Naive thymus-derived CD8-positive, alpha-beta T cell (primary cell): ENCODE measurements around the gene LEP. TPM values are rescaled to one million over a fixed set of nuclear protein-coding genes. Genes with fewer than 3 reads are reported as not detected.

ENCODE experiments used
- ATAC-seq, 2 donors: fragments of 150-1000 bp; cut with Tn5 transposase in 1 of 2; sonication (Bioruptor Pico), chemical (Tn5 transposase) in 1 of 2; 1 replicate in 1 of 2; 2 replicates in 1 of 2; pipeline ENCODE4 v1.10.0; 2021; ENCODE audit warnings: mild to moderate bottlenecking in 2 of 2, moderate library complexity in 2 of 2
- POLR2A ChIA-PET: fragments of 350-600 bp; sonication (Branson Sonifier 250); formaldehyde crosslinking; loops from one replicate; lab custom pipeline; 2021; ENCODE audit warnings: antibody characterized with exemption; lab: Charles Lee
- DNase-seq, 10 donors: peaks; one replicate each; pipeline versions ENCODE4 v3.0.0 to v3.0.0-alpha.2; 2020 to 2022
- H3K27ac Mint-ChIP-seq, 10 donors: one replicate each; pipeline ENCODE4 v1.8.0; 2020 to 2022; ENCODE audit warnings: mild to moderate bottlenecking in 10 of 10, mixed read lengths in 10 of 10, moderate library complexity in 4 of 10, inconsistent platforms in 1 of 10
- H3K27me3 Mint-ChIP-seq, 5 donors: one replicate each; pipeline ENCODE4 v1.8.0; 2021 to 2022; ENCODE audit warnings: mixed read lengths in 5 of 5
- H3K36me3 Mint-ChIP-seq, 3 donors: one replicate each; pipeline ENCODE4 v1.8.0; 2020 to 2022; ENCODE audit warnings: mixed read lengths in 3 of 3, mild to moderate bottlenecking in 2 of 3, inconsistent platforms in 1 of 3
- H3K4me1 Mint-ChIP-seq, 4 donors: one replicate each; pipeline ENCODE4 v1.8.0; 2021 to 2022; ENCODE audit warnings: mixed read lengths in 4 of 4
- H3K4me3 Mint-ChIP-seq, 10 donors: one replicate each; pipeline ENCODE4 v1.8.0; 2020 to 2022; ENCODE audit warnings: mild to moderate bottlenecking in 10 of 10, mixed read lengths in 10 of 10, moderate library complexity in 6 of 10, inconsistent platforms in 1 of 10
- H3K9me3 Mint-ChIP-seq, 9 donors: one replicate each; pipeline ENCODE4 v1.8.0; 2020 to 2022; ENCODE audit warnings: mixed read lengths in 9 of 9, mild to moderate bottlenecking in 3 of 9, inconsistent platforms in 1 of 9, moderate library complexity in 1 of 9
- polyA plus RNA-seq, 3 donors: library from polyadenylated mRNA; unstranded; fragments of 300-500 nt; fragmentation: Illumina TruSeq; gene quantifications; one replicate each; pipeline ENCODE4 v1.2.3, GENCODE V29; 2021
- total RNA-seq, 8 experiments: library from RNA in 2 of 8; stranded (reverse) in 2 of 8; gene quantifications; one replicate each; pipeline ENCODE4 v1.2.3 and lab custom pipeline; 2021 to 2026

LEP gene
- total RNA-seq (not detected), polyA plus RNA-seq (not detected), total RNA-seq (lab: John Stamatoyannopoulos, UW) (0 reads per million in 6 experiments)

- Mint-ChIP-seq H3K4me1 (peaks cover 7 to 12% (median 9%) of the 10 kb centered on the region in 4 donors), H3K9me3 (peaks cover 0 to 25% (median 9%) of the 10 kb centered on the region in 9 donors), H3K27me3 (peaks cover 20 to 38% (median 25%) of the 10 kb centered on the region in 5 donors), H3K27ac (no peak within 1 kb of the TSS), H3K36me3 (peaks cover 0 to 22% (median 2%) of the 10 kb centered on the region in 3 donors), H3K4me3 (no peak within 1 kb of the TSS)
- POLR2A ChIA-PET: no interaction called here
- ATAC-seq: no peak
- DNase-seq: no peak
Measured at GRCh38 chr7:128240696-128241386, at the start of gene LEP. Gene LEP (plus strand): TSS chr7:128241278. CDS start chr7:128252019, 10,741 bp downstream.

GRCh38 chr7:128192497-128193142, 48.5 kb upstream of the LEP start:
- Mint-ChIP-seq H3K4me3 (no peak overlapping the region), H3K27me3 (peaks cover 8 to 41% (median 34%) of the 10 kb centered on the region in 5 donors), H3K4me1 (no peaks in the 10 kb centered on the region), H3K9me3 (peaks cover 7 to 43% (median 23%) of the 10 kb centered on the region in 9 donors), H3K36me3 (peaks cover 0 to 18% (median 5%) of the 10 kb centered on the region in 3 donors), H3K27ac (no peak overlapping the region)
- POLR2A ChIA-PET: no interaction called here
- peak in 1 of 10 donors; percentile 34 for DNase-seq
- ATAC-seq: no peak

GRCh38 chr7:128194533-128195282, 46.4 kb upstream of the LEP start:
- ATAC-seq (no peak), DNase-seq (no peak)
- POLR2A ChIA-PET: no interaction called here
- Mint-ChIP-seq H3K4me3 (peak overlapping the region in 1 of 10 donors; percentile 51), H3K27me3 (peaks cover 6 to 25% (median 24%) of the 10 kb centered on the region in 5 donors), H3K4me1 (no peaks in the 10 kb centered on the region), H3K9me3 (peaks cover 7 to 43% (median 23%) of the 10 kb centered on the region in 9 donors), H3K36me3 (peaks cover 0 to 18% (median 5%) of the 10 kb centered on the region in 3 donors), H3K27ac (no peak overlapping the region)

DNA sequence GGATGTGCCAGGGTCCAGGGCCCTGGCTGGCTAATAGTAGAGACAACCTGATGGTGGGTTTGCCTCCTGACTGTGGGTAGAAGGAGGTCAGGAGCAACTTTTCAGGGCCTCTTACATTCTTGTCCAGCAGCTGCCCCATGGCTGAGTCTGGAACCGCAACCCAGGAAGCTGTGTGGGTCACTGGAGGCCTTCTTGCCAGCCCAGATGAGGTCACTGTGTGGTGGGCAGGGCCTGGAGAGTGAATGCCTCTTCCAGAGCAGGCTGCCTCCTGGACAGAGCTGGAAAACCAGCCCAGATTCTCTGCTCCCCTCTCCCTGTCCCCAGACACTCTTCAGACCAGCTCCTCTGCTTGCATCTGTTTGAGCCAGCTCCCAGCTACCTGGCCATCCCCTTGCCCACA, 43.5 kb upstream of the LEP start:
- POLR2A ChIA-PET: interaction anchor here (0.6 kb wide), 1 partner anchor 573 kb away, joined by 4 read pairs; no protein-coding TSS in a partner anchor
- ATAC-seq (no peak), DNase-seq (no peak)
- Mint-ChIP-seq H3K9me3 (peaks cover 7 to 43% (median 23%) of the 10 kb centered on the region in 9 donors), H3K27me3 (peaks cover 17 to 30% (median 24%) of the 10 kb centered on the region in 5 donors), H3K27ac (no peak overlapping the region), H3K36me3 (peaks cover 0 to 18% (median 5%) of the 10 kb centered on the region in 3 donors), H3K4me1 (peaks cover 15 to 23% (median 19%) of the 10 kb centered on the region in 4 donors), H3K4me3 (no peak overlapping the region)

GRCh38 chr7:128197989-128198580, 43.0 kb upstream of the LEP start:
- peaks cover 0 to 18% (median 5%) of the 10 kb centered on the region in 3 donors for H3K36me3 Mint-ChIP-seq
- H3K4me1 Mint-ChIP-seq: peaks cover 15 to 24% (median 21%) of the 10 kb centered on the region in 4 donors
- peaks cover 21 to 33% (median 29%) of the 10 kb centered on the region in 5 donors for H3K27me3 Mint-ChIP-seq
- H3K27ac Mint-ChIP-seq: no peak overlapping the region
- H3K4me3 Mint-ChIP-seq: no peak overlapping the region
- DNase-seq (no peak), ATAC-seq (no peak)
- peaks cover 7 to 42% (median 23%) of the 10 kb centered on the region in 9 donors for H3K9me3 Mint-ChIP-seq
- POLR2A ChIA-PET: interaction anchor here (0.6 kb wide), 1 partner anchor 572 kb away, joined by 4 read pairs; no protein-coding TSS in a partner anchor

DNA sequence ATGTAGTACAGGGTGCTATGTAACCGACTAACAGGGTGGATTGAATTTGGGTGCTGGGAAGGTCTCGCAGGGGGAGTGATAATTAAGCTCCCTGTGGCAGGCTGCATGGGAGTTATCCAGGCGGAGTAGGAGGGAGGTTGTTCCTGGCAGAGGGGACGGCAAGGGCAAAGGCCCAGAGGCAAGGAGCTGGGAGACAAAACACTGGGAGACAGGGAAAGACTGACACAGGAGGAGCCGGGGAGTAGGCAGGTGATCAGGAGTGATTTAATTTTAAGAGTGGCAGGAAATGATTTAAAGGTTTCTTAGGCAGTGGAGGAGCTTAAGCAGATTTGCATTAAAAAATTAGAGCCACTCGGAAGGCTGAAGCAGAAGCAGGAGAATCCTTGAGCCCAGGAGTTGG, 40.7 kb upstream of the LEP start:
- ATAC-seq (no peak), DNase-seq (no peak)
- H3K4me3 Mint-ChIP-seq: peak overlapping the region; percentile 45 to 82 (median 76)
- peaks cover 33 to 55% (median 43%) of the 10 kb centered on the region in 5 donors for H3K27me3 Mint-ChIP-seq
- H3K4me1 Mint-ChIP-seq: peaks cover 15 to 24% (median 22%) of the 10 kb centered on the region in 4 donors
- no peak overlapping the region for H3K27ac Mint-ChIP-seq
- H3K36me3 Mint-ChIP-seq: peaks cover 0 to 2% (median 0%) of the 10 kb centered on the region in 3 donors
- peaks cover 0 to 19% (median 4%) of the 10 kb centered on the region in 9 donors for H3K9me3 Mint-ChIP-seq
- POLR2A ChIA-PET: no interaction called here

GRCh38 chr7:128201067-128201689, 39.9 kb upstream of the LEP start:
- DNase-seq (peak in 2 of 10 donors; percentile 6 to 12), ATAC-seq (peak; percentile 30 to 48)
- peaks cover 15 to 24% (median 23%) of the 10 kb centered on the region in 4 donors for H3K4me1 Mint-ChIP-seq
- peaks cover 0 to 11% (median 3%) of the 10 kb centered on the region in 9 donors for H3K9me3 Mint-ChIP-seq
- peaks cover 33 to 63% (median 47%) of the 10 kb centered on the region in 5 donors for H3K27me3 Mint-ChIP-seq
- POLR2A ChIA-PET: no interaction called here
- peak overlapping the region in 1 of 10 donors; percentile 25 for H3K27ac Mint-ChIP-seq
- H3K4me3 Mint-ChIP-seq: peak overlapping the region; percentile 76 to 93 (median 86)
- no peaks in the 10 kb centered on the region for H3K36me3 Mint-ChIP-seq

DNA sequence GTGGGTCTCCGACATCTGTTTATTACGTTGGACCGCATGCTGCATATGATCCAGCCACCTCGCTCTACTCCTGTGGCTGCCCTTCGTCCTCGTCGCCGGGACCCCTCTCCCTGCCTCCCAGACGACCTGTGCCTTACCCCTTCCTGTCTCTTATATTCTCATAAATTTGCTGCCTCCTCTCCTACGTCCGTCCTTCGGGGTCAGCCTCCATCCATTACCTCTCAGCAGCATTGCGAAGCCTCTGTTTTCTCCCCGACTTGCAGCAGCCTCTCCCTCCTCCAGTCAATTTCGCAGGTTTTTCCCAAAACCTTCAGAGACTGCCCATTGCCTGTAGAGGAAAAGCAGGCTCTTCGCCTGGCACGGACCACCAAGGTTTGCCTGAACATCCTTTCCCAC, 39.4 kb upstream of the LEP start:
- POLR2A ChIA-PET: no interaction called here
- peak overlapping the region in 4 of 10 donors; percentile 2 to 86 (median 24) for H3K27ac Mint-ChIP-seq
- ATAC-seq: peak; percentile 20 to 32
- H3K4me3 Mint-ChIP-seq: peak overlapping the region; percentile 76 to 93 (median 86)
- peaks cover 33 to 63% (median 47%) of the 10 kb centered on the region in 5 donors for H3K27me3 Mint-ChIP-seq
- DNase-seq: no peak
- peaks cover 0 to 6% (median 0%) of the 10 kb centered on the region in 9 donors for H3K9me3 Mint-ChIP-seq
- H3K36me3 Mint-ChIP-seq: no peaks in the 10 kb centered on the region
- H3K4me1 Mint-ChIP-seq: peaks cover 15 to 24% (median 23%) of the 10 kb centered on the region in 4 donors

DNA sequence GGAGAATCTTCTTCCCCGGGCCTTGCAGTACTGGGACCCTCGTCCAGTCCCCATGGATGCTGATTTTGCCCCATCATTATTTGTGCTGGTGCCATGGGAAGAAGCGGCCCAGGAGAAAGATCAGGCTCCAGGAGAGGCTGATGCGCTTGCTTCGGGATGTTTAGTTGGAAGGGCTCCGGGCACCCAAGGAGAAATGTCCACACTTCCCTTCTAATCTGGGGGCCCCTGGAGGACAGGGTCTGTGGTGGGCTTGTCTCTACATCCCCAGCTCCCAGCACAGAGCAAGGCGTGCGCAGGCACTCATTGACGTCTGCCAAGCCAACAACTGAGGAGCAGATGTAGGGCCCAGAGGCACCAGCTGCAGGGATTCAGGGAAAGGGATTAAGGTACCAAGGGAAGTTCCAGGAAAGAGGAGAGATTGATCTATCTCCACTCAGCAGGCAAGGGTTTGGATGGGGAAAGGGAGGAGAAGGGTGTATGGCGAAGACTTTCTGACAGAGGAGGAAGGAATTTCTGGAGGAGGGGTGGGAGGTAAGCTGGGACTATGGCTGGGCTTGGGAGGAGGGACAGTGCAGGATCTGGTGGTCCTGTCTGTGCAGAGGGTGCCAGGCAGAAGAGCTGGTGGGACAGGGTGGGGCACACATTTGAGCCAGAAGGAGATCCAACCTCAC, 38.7 kb upstream of the LEP start:
- Mint-ChIP-seq H3K27me3 (peaks cover 33 to 63% (median 47%) of the 10 kb centered on the region in 5 donors), H3K36me3 (no peaks in the 10 kb centered on the region)

GRCh38 chr7:128203047-128203491, 38.0 kb upstream of the LEP start:
- peak overlapping the region in 1 of 10 donors; percentile 72 for H3K27ac Mint-ChIP-seq
- POLR2A ChIA-PET: no interaction called here
- no peaks in the 10 kb centered on the region for H3K36me3 Mint-ChIP-seq
- H3K4me3 Mint-ChIP-seq: peak overlapping the region in 1 of 10 donors; percentile 80
- ATAC-seq: no peak
- peaks cover 33 to 63% (median 47%) of the 10 kb centered on the region in 5 donors for H3K27me3 Mint-ChIP-seq
- DNase-seq: no peak
- H3K9me3 Mint-ChIP-seq: peaks cover 0 to 2% (median 0%) of the 10 kb centered on the region in 9 donors
- peaks cover 15 to 24% (median 23%) of the 10 kb centered on the region in 4 donors for H3K4me1 Mint-ChIP-seq

More for the DNA sequence above, 38.7 kb upstream of the LEP start:
- Mint-ChIP-seq H3K4me1 (peaks cover 15 to 24% (median 23%) of the 10 kb centered on the region in 4 donors), H3K4me3 (peak overlapping the region in 8 of 10 donors; percentile 80 to 93 (median 86)), H3K9me3 (peaks cover 0 to 2% (median 0%) of the 10 kb centered on the region in 9 donors), H3K27ac (peak overlapping the region in 2 of 10 donors; percentile 43 to 72)
- ATAC-seq (no peak), DNase-seq (no peak)
- POLR2A ChIA-PET: no interaction called here

DNA sequence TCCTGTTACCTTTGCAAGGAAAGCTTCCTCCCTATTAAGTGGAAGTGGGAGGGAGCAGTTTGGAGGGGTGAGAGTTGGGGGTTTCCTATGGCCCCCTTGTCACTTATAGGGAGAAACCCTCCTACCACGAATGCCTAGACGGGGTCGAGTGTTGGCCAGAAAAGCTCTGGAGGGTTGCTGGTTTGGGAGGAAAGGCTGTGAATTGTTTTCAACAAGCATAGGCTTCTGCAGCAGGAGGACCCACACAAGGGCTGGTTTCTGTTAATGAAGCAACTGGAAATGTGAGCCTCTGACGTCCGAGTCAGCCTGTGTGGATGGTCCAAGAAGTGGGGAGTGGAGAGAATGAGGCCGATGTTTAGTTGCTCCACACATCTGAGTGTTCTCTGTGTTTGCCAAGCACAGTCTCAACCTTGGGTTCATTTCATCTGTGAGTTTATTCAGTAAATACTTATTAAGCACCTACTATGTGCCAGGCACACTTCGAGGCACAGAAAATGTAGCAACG, 37.3 kb upstream of the LEP start:
- DNase-seq (no peak), ATAC-seq (no peak)
- no peaks in the 10 kb centered on the region for H3K36me3 Mint-ChIP-seq
- peaks cover 15 to 24% (median 23%) of the 10 kb centered on the region in 4 donors for H3K4me1 Mint-ChIP-seq
- H3K9me3 Mint-ChIP-seq: no peaks in the 10 kb centered on the region
- no peak overlapping the region for H3K4me3 Mint-ChIP-seq
- peaks cover 33 to 63% (median 47%) of the 10 kb centered on the region in 5 donors for H3K27me3 Mint-ChIP-seq
- POLR2A ChIA-PET: no interaction called here
- peak overlapping the region in 1 of 10 donors; percentile 72 for H3K27ac Mint-ChIP-seq
